Mesenchymal stem cell (in vitro differentiated cells and primary cell): ENCODE results near the gene ROPN1B.

Experiments
- DNase-seq: peaks from one replicate; pipeline ENCODE4 v3.0.0-alpha.2; 2013
- H2AFZ ChIP-seq: one replicate; pipeline ENCODE4 v1.6.1; 2013; ENCODE audit warnings: low read depth, mild to moderate bottlenecking, control low read depth, inconsistent platforms, low read length, moderate library complexity
- H2AK5ac ChIP-seq: 2 replicates; pipeline ENCODE4 v1.6.1; 2013; ENCODE audit warnings: low read length, moderate library complexity, mild to moderate bottlenecking, inconsistent platforms; ENCODE audit not compliant: severe bottlenecking
- H2BK120ac ChIP-seq: one replicate; pipeline ENCODE4 v1.6.1; 2013; ENCODE audit warnings: low read depth, mild to moderate bottlenecking, inconsistent platforms, low read length, moderate library complexity
- H2BK12ac ChIP-seq, 2 experiments: one replicate each; pipeline ENCODE4 v1.6.1; 2013; ENCODE audit warnings: inconsistent platforms in 2 of 2, low read length in 2 of 2, mild to moderate bottlenecking in 2 of 2, moderate library complexity in 2 of 2, control low read depth in 1 of 2
- H2BK15ac ChIP-seq: one replicate; pipeline ENCODE4 v1.6.1; 2013; ENCODE audit warnings: mild to moderate bottlenecking, low read depth, inconsistent platforms; ENCODE audit not compliant: poor library complexity, severe bottlenecking
- H2BK5ac ChIP-seq: 2 replicates; pipeline ENCODE4 v1.6.1; 2013; ENCODE audit warnings: low read depth, mild to moderate bottlenecking, low read length, control low read depth, inconsistent platforms; ENCODE audit not compliant: poor library complexity, severe bottlenecking
- H3K14ac ChIP-seq, 2 experiments: one replicate each; pipeline ENCODE4 v1.6.1; 2013; ENCODE audit warnings: inconsistent platforms in 2 of 2, low read length in 2 of 2, control low read depth in 1 of 2, mild to moderate bottlenecking in 1 of 2, moderate library complexity in 1 of 2
- H3K18ac ChIP-seq, 2 experiments: one replicate each; pipeline ENCODE4 v1.6.1; 2013; ENCODE audit warnings: inconsistent platforms in 2 of 2, low read length in 2 of 2, control low read depth in 1 of 2, low read depth in 1 of 2, mild to moderate bottlenecking in 1 of 2
- H3K23ac ChIP-seq, 2 experiments: one replicate each; pipeline ENCODE4 v1.6.1; 2013; ENCODE audit warnings: inconsistent platforms in 2 of 2, low read length in 2 of 2, mild to moderate bottlenecking in 2 of 2, moderate library complexity in 2 of 2, control low read depth in 1 of 2
- H3K27ac ChIP-seq: 2 replicates; pipeline ENCODE4 v1.5.1; 2013; ENCODE audit warnings: mild to moderate bottlenecking, moderate library complexity, low read length, control low read depth, inconsistent platforms; ENCODE audit not compliant: poor library complexity, severe bottlenecking
- H3K27me3 ChIP-seq, 2 experiments: 2 replicates each; pipeline versions ENCODE4 v1.6.1 to v1.7.0; 2013; ENCODE audit warnings: low read length in 2 of 2, mild to moderate bottlenecking in 2 of 2, moderate library complexity in 2 of 2, control low read depth in 1 of 2, inconsistent platforms in 1 of 2; ENCODE audit not compliant: control insufficient read depth in 1 of 2, insufficient read depth in 1 of 2
- H3K36me3 ChIP-seq, 2 experiments: 2 replicates each; pipeline versions ENCODE4 v1.6.1 to v1.7.0; 2013; ENCODE audit warnings: low read length in 2 of 2, control low read depth in 1 of 2, inconsistent platforms in 1 of 2, low read depth in 1 of 2, mild to moderate bottlenecking in 1 of 2; ENCODE audit not compliant: insufficient read depth in 2 of 2, control insufficient read depth in 1 of 2
- H3K4ac ChIP-seq, 2 experiments: one replicate each; pipeline ENCODE4 v1.6.1; 2013; ENCODE audit warnings: inconsistent platforms in 2 of 2, low read length in 2 of 2, mild to moderate bottlenecking in 2 of 2, moderate library complexity in 2 of 2, control low read depth in 1 of 2, low read depth in 1 of 2
- H3K4me1 ChIP-seq: 2 replicates; pipeline ENCODE4 v1.6.1; 2013; ENCODE audit warnings: low read depth, low read length, control low read depth; ENCODE audit not compliant: control insufficient read depth, insufficient read depth
- H3K4me2 ChIP-seq: 2 replicates; pipeline ENCODE4 v1.6.1; 2013; ENCODE audit warnings: low read length, mild to moderate bottlenecking, inconsistent platforms; ENCODE audit not compliant: poor library complexity, severe bottlenecking
- H3K4me3 ChIP-seq, 2 experiments: 2 replicates each; pipeline versions ENCODE4 v1.5.1 to v1.7.0; 2013; ENCODE audit warnings: low read length in 2 of 2, mild to moderate bottlenecking in 2 of 2, control low read depth in 1 of 2, low read depth in 1 of 2; ENCODE audit not compliant: insufficient read depth in 1 of 2
- H3K79me1 ChIP-seq: replicated peaks from 2 replicates; pipeline ENCODE4 v1.6.1; 2013; ENCODE audit warnings: mild to moderate bottlenecking, control low read depth, low read length, inconsistent platforms; ENCODE audit not compliant: poor library complexity, severe bottlenecking
- H3K9ac ChIP-seq: 2 replicates; pipeline ENCODE4 v1.7.0; 2013; ENCODE audit warnings: mild to moderate bottlenecking, low read length, moderate library complexity
- H3K9me3 ChIP-seq: 2 replicates; pipeline ENCODE4 v1.7.0; 2013; ENCODE audit warnings: mild to moderate bottlenecking, low read length; ENCODE audit not compliant: control insufficient read depth
- H4K8ac ChIP-seq: one replicate; pipeline ENCODE4 v1.6.1; 2013; ENCODE audit warnings: inconsistent platforms, mild to moderate bottlenecking, low read length, moderate library complexity
- H4K91ac ChIP-seq: one replicate; pipeline ENCODE4 v1.6.1; 2013; ENCODE audit warnings: mild to moderate bottlenecking, low read length, inconsistent platforms
- WGBS: methylation state at CpG from one replicate; pipeline ENCODE4 v1.1.7; 2013; ENCODE audit warnings: mixed read lengths; 5-methylcytosine and 5-hydroxymethylcytosine counted together

Gene ROPN1B

DNA sequence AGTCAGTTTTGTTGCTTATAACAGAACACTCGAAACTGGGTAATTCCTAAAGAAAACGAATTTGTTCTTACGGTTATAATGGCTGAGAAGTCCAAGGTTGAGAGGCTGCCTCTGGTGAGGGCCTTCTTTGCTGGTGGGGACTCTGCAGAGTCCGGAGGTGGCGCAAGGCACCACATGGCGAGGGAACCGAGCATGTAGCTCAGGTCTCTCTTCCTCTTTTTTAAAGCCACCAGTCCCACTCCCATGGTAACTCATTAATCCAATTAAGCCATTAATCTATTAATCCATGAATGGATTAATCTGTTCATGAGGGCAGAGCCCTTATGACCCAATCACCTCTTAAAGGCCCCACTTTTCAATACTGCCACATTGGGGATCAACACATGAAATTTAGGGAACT, 50.0 kb downstream of the ROPN1B start:
- DNase-seq, result no peak
- Histone ChIP-seq H4K91ac (no peak overlapping the region), H3K18ac (no peak overlapping the region), H3K9me3 (no peaks in the 10 kb centered on the region), H3K4me1 (peaks cover 6% of the 10 kb centered on the region), H3K4me3 (no peak overlapping the region), H2BK120ac (no peak overlapping the region), H2AK5ac (no peak overlapping the region), H3K27ac (no peak overlapping the region), H4K8ac (no peak overlapping the region), H3K9ac (no peak overlapping the region), H2BK5ac (no peak overlapping the region), H3K27me3 (no peaks in the 10 kb centered on the region), H3K4ac (no peak overlapping the region), H3K79me1 (no peaks in the 10 kb centered on the region), H3K4me2 (no peak overlapping the region), H3K14ac (no peak overlapping the region), H3K23ac (no peak overlapping the region), H2AFZ (no peak overlapping the region), H3K36me3 (peaks cover 2 to 29% of the 10 kb centered on the region in 2 experiments), H2BK12ac (no peak overlapping the region), H2BK15ac (no peak overlapping the region)
- 94% methylated on average over 7 of the region's 7 CpGs for WGBS

DNA sequence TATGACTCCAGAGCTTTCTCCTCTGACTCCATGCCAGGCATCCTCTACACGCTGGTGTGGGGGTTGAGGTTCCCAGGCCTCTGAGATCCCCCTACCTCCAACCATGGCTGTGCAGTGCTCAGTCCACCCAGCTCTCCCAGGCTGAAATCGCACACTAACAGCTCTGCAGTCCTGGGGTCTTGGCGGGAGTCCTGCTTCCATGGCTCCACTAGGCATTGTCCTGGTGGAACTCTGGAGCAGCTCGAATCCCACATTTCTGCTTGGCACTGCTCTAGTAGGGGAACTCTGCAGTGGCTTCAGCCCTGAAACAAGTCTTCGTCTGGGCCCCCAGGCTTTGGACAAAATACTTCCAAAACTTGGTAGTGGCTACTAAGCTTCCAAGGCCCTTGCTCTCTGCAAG, 50.7 kb downstream of the ROPN1B start:
- H3K27ac ChIP-seq, result no peak overlapping the region
- H3K14ac ChIP-seq, result no peak overlapping the region
- WGBS, result 86% methylated on average over 5 of the region's 5 CpGs

DNA sequence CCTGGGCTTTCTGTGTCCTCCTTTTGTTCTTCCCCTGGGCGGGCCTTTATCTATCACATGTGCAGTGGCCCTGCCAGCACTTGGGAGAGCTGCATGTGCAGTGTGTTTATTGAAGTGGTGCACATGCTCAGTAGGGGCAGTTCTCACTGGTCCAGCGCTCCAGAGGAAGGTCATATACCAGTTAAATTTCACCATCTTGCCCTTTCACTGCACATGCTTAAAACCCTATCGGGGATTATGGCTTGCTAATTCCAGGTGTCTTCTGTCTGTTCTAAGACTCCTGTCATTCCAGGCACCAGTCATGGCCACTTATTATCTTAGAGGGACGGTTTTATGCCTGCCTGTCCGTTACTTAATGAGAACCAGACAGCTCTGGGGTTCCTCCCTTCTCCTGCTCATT, 52.2 kb downstream of the ROPN1B start:
- H3K79me1 ChIP-seq, result no peaks in the 10 kb centered on the region
- H3K27me3 ChIP-seq, result no peaks in the 10 kb centered on the region
- no peak overlapping the region for H3K27ac ChIP-seq
- no peak overlapping the region for H3K23ac ChIP-seq
- H2BK12ac ChIP-seq, result no peak overlapping the region
- no peaks in the 10 kb centered on the region for H3K9me3 ChIP-seq
- WGBS, result 67% methylated on average over 5 of the region's 5 CpGs
- H2BK15ac ChIP-seq, result no peak overlapping the region
- no peak for DNase-seq
- H2AK5ac ChIP-seq, result no peak overlapping the region
- no peak overlapping the region for H4K91ac ChIP-seq
- no peak overlapping the region for H3K4me2 ChIP-seq
- H2AFZ ChIP-seq, result no peak overlapping the region
- no peak overlapping the region for H3K4ac ChIP-seq
- peaks cover 2% of the 10 kb centered on the region for H3K4me1 ChIP-seq
- no peak overlapping the region for H3K18ac ChIP-seq
- H2BK5ac ChIP-seq, result no peak overlapping the region
- no peak overlapping the region for H3K14ac ChIP-seq
- H3K36me3 ChIP-seq, result peaks cover 4 to 36% of the 10 kb centered on the region in 2 experiments
- H3K4me3 ChIP-seq, result no peak overlapping the region
- no peak overlapping the region for H3K9ac ChIP-seq
- no peak overlapping the region for H4K8ac ChIP-seq
- H2BK120ac ChIP-seq, result no peak overlapping the region

More for the DNA sequence above, 50.7 kb downstream of the ROPN1B start:
- Histone ChIP-seq H3K27me3 (no peaks in the 10 kb centered on the region), H3K4ac (peak overlapping the region in 1 of 2 experiments; percentile 47), H2BK5ac (no peak overlapping the region), H2AK5ac (no peak overlapping the region), H3K4me2 (no peak overlapping the region), H3K9me3 (no peaks in the 10 kb centered on the region), H3K18ac (no peak overlapping the region), H3K79me1 (no peaks in the 10 kb centered on the region), H3K36me3 (peaks cover 2 to 32% of the 10 kb centered on the region in 2 experiments), H4K91ac (no peak overlapping the region), H3K4me3 (no peak overlapping the region), H3K9ac (no peak overlapping the region), H2AFZ (no peak overlapping the region), H2BK120ac (no peak overlapping the region), H2BK15ac (no peak overlapping the region), H2BK12ac (no peak overlapping the region), H3K4me1 (peaks cover 2% of the 10 kb centered on the region), H3K23ac (no peak overlapping the region), H4K8ac (no peak overlapping the region)
- no peak for DNase-seq

DNA sequence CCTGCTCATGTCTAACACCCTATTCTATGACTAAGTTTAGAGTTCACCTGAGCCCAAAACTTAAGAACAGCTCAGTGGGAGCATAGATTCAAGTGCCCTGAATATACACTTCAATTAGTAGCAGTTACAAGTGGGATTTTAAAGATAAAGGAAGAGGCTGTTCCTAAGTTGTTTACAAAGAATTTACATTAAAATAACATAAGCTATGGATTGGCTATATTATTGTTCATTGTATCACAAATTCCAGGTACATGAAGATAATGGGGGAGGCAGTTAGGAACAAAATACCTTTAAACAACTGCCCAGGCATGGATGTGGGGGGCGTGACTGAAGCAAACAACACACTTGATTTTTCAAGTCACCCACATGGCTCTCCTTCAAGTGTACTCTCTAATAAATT, 52.7 kb downstream of the ROPN1B start:
- H2BK12ac ChIP-seq, result no peak overlapping the region
- H3K36me3 ChIP-seq, result peaks cover 4 to 33% of the 10 kb centered on the region in 2 experiments
- no peak overlapping the region for H3K4ac ChIP-seq
- WGBS, result 89% methylated on average over 1 of the region's 1 CpG
- H4K8ac ChIP-seq, result no peak overlapping the region
- H3K27ac ChIP-seq, result no peak overlapping the region
- H3K79me1 ChIP-seq, result no peaks in the 10 kb centered on the region
- H3K9me3 ChIP-seq, result no peaks in the 10 kb centered on the region
- H3K4me1 ChIP-seq, result peaks cover 2% of the 10 kb centered on the region
- H3K18ac ChIP-seq, result no peak overlapping the region
- no peak for DNase-seq
- H3K27me3 ChIP-seq, result no peaks in the 10 kb centered on the region
- no peak overlapping the region for H3K9ac ChIP-seq
- no peak overlapping the region for H3K4me2 ChIP-seq
- no peak overlapping the region for H3K23ac ChIP-seq
- no peak overlapping the region for H2AFZ ChIP-seq
- no peak overlapping the region for H2BK15ac ChIP-seq
- H2BK120ac ChIP-seq, result no peak overlapping the region
- H4K91ac ChIP-seq, result no peak overlapping the region
- no peak overlapping the region for H3K14ac ChIP-seq
- no peak overlapping the region for H2BK5ac ChIP-seq
- no peak overlapping the region for H3K4me3 ChIP-seq
- H2AK5ac ChIP-seq, result no peak overlapping the region
